Measurements from ENCODE around the gene GSK3B. TPM values are rescaled to one million over a fixed set of nuclear protein-coding genes. Genes with fewer than 3 reads are reported as not detected.

The GSK3B gene
- total and polyA plus RNA-seq, 10 of the 15 experiments (the other 5 are each of a cell fraction or from before 2014, with no cell fraction given) = 8.5 to 49.8 (median 25.5) TPM

DNA sequence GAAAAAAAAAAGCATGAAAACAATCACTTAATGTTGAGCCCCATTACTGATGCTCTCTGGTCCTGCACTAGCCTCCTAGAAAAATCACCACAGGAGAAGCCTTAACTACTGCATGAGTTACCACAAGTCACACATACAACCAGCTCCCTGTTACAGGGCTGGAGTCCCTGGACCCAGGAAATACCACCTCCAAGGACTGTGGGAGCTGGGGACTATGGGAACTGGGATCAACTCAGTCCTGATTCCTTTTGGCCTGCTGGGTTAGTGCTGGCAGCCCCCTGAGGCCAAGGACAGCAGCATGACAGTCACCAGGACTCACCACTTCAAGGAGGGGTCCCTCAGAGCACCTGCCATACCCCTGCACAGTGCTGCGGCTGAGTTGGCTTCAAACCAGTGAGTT is 311.8 kb downstream of the GSK3B start:
- Histone ChIP-seq H3K4me2 (ENCODE audit: control insufficient read depth, insufficient read depth) (no peak overlapping the region), H3K9me3 (replicated peaks; ENCODE audit: control insufficient read depth, insufficient read depth, low read length) (no peaks in the 10 kb centered on the region), H3K27me3 (replicated peaks in 1 of 2; ENCODE audit: control insufficient read depth in 2 of 2, insufficient read depth in 2 of 2, low read length in 1 of 2) (no peaks in the 10 kb centered on the region), H3K4me3 (no peak overlapping the region), H3K79me2 (ENCODE audit: control insufficient read depth, insufficient read depth, low read length) (no peaks in the 10 kb centered on the region), H3K9ac (ENCODE audit: control insufficient read depth, insufficient read depth, low read length) (no peak overlapping the region), H3K4me1 (ENCODE audit: control insufficient read depth, insufficient read depth, low read length) (peaks cover 15% of the 10 kb centered on the region; the same call in 1 of the 2 replicates), H3K36me3 (ENCODE audit: control insufficient read depth in 2 of 2, insufficient read depth in 2 of 2, low read length in 1 of 2) (no peaks in the 10 kb centered on the region), H2AFZ (ENCODE audit: control insufficient read depth, low read depth, low read length) (no peak overlapping the region), H3K27ac (ENCODE audit: control insufficient read depth, insufficient read depth) (no peak overlapping the region), H4K20me1 (ENCODE audit: control insufficient read depth, insufficient read depth) (no peaks in the 10 kb centered on the region)
- no peak for ATAC-seq
- SMC1A ChIA-PET (ENCODE audit: uncharacterized antibody, unreplicated experiment) = interaction anchor here (1.4 kb wide), 1 partner anchor 22 kb away, joined by 3 read pairs; no protein-coding TSS in a partner anchor
- POLR2A ChIA-PET = no interaction called here
- CTCF ChIA-PET = no interaction called here
- no peak for DNase-seq (ENCODE audit: low read depth, low spot score)
- in situ Hi-C loops (cut with MboI) (no loop called here), intact Hi-C loops (cut with micrococcal nuclease; ENCODE audit: unreplicated experiment) (no loop called here)
- BruUV-seq (replicated peaks) = no TSS peak
- WGBS (ENCODE audit: insufficient coverage, insufficient replicate concordance, low lambda C conversion rate, missing lambda C conversion rate) = 83% methylated on average over 1 of the region's 1 CpG
- FAIRE-seq = no peak
- RAD21 ChIA-PET (ENCODE audit: unreplicated experiment) = no interaction called here
- TF ChIP-seq, protein P1, sequence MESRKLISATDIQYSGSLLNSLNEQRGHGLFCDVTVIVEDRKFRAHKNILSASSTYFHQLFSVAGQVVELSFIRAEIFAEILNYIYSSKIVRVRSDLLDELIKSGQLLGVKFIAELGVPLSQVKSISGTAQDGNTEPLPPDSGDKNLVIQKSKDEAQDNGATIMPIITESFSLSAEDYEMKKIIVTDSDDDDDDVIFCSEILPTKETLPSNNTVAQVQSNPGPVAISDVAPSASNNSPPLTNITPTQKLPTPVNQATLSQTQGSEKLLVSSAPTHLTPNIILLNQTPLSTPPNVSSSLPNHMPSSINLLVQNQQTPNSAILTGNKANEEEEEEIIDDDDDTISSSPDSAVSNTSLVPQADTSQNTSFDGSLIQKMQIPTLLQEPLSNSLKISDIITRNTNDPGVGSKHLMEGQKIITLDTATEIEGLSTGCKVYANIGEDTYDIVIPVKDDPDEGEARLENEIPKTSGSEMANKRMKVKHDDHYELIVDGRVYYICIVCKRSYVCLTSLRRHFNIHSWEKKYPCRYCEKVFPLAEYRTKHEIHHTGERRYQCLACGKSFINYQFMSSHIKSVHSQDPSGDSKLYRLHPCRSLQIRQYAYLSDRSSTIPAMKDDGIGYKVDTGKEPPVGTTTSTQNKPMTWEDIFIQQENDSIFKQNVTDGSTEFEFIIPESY (IDR thresholded peaks at IDR 0.05) = no peak
- no peak for TF ChIP-seq SREBF1 (IDR thresholded peaks at IDR 0.05; ENCODE audit: low read length)
- TF ChIP-seq, protein P2, sequence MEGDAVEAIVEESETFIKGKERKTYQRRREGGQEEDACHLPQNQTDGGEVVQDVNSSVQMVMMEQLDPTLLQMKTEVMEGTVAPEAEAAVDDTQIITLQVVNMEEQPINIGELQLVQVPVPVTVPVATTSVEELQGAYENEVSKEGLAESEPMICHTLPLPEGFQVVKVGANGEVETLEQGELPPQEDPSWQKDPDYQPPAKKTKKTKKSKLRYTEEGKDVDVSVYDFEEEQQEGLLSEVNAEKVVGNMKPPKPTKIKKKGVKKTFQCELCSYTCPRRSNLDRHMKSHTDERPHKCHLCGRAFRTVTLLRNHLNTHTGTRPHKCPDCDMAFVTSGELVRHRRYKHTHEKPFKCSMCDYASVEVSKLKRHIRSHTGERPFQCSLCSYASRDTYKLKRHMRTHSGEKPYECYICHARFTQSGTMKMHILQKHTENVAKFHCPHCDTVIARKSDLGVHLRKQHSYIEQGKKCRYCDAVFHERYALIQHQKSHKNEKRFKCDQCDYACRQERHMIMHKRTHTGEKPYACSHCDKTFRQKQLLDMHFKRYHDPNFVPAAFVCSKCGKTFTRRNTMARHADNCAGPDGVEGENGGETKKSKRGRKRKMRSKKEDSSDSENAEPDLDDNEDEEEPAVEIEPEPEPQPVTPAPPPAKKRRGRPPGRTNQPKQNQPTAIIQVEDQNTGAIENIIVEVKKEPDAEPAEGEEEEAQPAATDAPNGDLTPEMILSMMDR (IDR thresholded peaks at IDR 0.05 in 2 of 3, conservative IDR thresholded peaks at IDR 0.05 in 1 of 3; ENCODE audit: control insufficient read depth in 2 of 3, extremely low read depth in 1 of 3, insufficient read depth in 1 of 3, low read depth in 3 of 3, low read length in 3 of 3) = no peak
- no peak for TF ChIP-seq ZNF384 (IDR thresholded peaks at IDR 0.05; ENCODE audit: borderline replicate concordance, low read depth, low read length)
- no peak for TF ChIP-seq JUND (IDR thresholded peaks at IDR 0.05; ENCODE audit: low read depth, low read length)
- TF ChIP-seq, protein P3, sequence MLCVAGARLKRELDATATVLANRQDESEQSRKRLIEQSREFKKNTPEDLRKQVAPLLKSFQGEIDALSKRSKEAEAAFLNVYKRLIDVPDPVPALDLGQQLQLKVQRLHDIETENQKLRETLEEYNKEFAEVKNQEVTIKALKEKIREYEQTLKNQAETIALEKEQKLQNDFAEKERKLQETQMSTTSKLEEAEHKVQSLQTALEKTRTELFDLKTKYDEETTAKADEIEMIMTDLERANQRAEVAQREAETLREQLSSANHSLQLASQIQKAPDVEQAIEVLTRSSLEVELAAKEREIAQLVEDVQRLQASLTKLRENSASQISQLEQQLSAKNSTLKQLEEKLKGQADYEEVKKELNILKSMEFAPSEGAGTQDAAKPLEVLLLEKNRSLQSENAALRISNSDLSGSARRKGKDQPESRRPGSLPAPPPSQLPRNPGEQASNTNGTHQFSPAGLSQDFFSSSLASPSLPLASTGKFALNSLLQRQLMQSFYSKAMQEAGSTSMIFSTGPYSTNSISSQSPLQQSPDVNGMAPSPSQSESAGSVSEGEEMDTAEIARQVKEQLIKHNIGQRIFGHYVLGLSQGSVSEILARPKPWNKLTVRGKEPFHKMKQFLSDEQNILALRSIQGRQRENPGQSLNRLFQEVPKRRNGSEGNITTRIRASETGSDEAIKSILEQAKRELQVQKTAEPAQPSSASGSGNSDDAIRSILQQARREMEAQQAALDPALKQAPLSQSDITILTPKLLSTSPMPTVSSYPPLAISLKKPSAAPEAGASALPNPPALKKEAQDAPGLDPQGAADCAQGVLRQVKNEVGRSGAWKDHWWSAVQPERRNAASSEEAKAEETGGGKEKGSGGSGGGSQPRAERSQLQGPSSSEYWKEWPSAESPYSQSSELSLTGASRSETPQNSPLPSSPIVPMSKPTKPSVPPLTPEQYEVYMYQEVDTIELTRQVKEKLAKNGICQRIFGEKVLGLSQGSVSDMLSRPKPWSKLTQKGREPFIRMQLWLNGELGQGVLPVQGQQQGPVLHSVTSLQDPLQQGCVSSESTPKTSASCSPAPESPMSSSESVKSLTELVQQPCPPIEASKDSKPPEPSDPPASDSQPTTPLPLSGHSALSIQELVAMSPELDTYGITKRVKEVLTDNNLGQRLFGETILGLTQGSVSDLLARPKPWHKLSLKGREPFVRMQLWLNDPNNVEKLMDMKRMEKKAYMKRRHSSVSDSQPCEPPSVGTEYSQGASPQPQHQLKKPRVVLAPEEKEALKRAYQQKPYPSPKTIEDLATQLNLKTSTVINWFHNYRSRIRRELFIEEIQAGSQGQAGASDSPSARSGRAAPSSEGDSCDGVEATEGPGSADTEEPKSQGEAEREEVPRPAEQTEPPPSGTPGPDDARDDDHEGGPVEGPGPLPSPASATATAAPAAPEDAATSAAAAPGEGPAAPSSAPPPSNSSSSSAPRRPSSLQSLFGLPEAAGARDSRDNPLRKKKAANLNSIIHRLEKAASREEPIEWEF (IDR thresholded peaks at IDR 0.05; ENCODE audit: insufficient replicate concordance, low read depth, low read length) = no peak
- no peak for TF ChIP-seq POLR2A (IDR thresholded peaks at IDR 0.05; ENCODE audit: low read depth, low read length)
- TF ChIP-seq NBN (IDR thresholded peaks at IDR 0.05) = no peak
- no peak for TF ChIP-seq WRNIP1 (IDR thresholded peaks at IDR 0.05; ENCODE audit: borderline replicate concordance, low read depth, low read length)
- TF ChIP-seq NFIC (IDR thresholded peaks at IDR 0.05; ENCODE audit: low read depth, low read length) = no peak
- no peak for TF ChIP-seq SPI1 (IDR thresholded peaks at IDR 0.05; ENCODE audit: borderline replicate concordance, insufficient read depth, low read depth, low read length)
- TF ChIP-seq SMC3 (IDR thresholded peaks at IDR 0.05; ENCODE audit: borderline replicate concordance, low read length) = no peak
- TF ChIP-seq EZH2 (IDR thresholded peaks at IDR 0.05; ENCODE audit: borderline replicate concordance, control insufficient read depth, low read depth, low read length) = no peak
- TF ChIP-seq, protein P4, sequence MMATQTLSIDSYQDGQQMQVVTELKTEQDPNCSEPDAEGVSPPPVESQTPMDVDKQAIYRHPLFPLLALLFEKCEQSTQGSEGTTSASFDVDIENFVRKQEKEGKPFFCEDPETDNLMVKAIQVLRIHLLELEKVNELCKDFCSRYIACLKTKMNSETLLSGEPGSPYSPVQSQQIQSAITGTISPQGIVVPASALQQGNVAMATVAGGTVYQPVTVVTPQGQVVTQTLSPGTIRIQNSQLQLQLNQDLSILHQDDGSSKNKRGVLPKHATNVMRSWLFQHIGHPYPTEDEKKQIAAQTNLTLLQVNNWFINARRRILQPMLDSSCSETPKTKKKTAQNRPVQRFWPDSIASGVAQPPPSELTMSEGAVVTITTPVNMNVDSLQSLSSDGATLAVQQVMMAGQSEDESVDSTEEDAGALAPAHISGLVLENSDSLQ (IDR thresholded peaks at IDR 0.05) = no peak
- TF ChIP-seq SUPT20H (IDR thresholded peaks at IDR 0.05; ENCODE audit: borderline replicate concordance, control insufficient read depth, low read depth, low read length) = no peak
